Activated CD4-positive, alpha-beta T cell treated with anti-CD3 and anti-CD28 coated beads, Interleukin-2, amount 50 U/mL, for 16 hours (primary cell): ENCODE data around the gene DHRS13.
"Not testable (repeated sequence)": the region's sequence is repeated elsewhere in the genome, so short reads cannot be mapped to it uniquely, and the experiment has no call there.

Source experiments
- DNase-seq: peaks from one replicate; pipeline ENCODE4 v3.0.0-alpha.2; 2020

The DHRS13 gene

GRCh38 chr17:28881533-28882056 is 21.3 kb downstream of the DHRS13 start:
- DNase-seq, result no peak

GRCh38 chr17:28880572-28880945 is 22.3 kb downstream of the DHRS13 start:
- no peak for DNase-seq

DNA sequence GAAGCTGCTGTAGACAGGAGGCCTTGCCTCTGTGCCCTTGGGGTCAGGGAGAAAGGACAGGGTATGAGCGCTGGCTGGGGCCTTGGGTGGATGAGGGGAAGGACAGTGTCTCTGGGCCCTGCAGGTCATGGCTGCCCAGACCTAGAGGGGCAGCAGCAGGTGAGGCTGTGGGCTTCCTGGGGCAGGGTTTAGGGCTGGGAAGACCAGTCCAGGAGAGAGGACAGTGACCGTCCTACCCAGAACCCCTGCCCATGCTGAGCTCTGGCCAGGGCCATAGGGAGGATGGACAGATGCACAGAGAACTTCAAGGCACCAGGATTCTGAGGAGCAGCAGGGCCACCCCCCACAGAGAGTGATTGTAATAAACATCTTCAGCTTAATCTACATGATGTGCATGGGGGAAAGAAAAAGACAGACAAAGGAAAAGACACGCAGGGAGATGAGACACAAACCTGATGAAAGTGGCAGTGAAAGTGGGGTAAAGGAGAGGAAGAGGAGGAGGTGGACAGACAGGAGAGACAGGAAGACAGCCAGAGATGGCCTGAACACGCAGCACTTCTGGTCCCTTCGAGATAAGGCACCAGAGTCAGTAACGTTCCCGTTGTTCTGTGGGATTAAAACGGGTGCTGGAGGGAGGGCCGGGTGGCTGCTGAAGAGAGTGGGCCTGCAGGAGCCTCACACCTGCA is 22.9 kb downstream of the DHRS13 start:
- no peak for DNase-seq

DNA sequence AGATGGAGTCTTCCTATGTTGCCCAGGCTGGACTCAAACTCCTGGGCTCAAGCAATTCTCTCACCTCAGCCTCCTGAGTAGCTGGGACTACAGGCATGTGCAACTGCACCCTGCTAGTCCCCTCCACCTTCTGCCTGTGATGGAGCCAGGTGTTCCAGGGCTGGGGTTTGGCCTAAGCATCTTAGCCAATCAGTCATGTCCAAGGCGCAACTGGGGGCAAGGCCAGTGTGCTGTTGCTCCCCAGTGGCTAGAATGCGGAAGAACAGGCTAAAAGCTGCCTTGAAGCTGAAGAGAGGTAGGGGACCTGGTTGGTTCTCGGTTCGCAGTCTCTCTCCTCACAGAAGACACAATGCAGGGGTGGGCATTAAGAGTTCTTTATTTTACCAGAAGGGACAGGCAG is 23.9 kb downstream of the DHRS13 start:
- no peak for DNase-seq

DNA sequence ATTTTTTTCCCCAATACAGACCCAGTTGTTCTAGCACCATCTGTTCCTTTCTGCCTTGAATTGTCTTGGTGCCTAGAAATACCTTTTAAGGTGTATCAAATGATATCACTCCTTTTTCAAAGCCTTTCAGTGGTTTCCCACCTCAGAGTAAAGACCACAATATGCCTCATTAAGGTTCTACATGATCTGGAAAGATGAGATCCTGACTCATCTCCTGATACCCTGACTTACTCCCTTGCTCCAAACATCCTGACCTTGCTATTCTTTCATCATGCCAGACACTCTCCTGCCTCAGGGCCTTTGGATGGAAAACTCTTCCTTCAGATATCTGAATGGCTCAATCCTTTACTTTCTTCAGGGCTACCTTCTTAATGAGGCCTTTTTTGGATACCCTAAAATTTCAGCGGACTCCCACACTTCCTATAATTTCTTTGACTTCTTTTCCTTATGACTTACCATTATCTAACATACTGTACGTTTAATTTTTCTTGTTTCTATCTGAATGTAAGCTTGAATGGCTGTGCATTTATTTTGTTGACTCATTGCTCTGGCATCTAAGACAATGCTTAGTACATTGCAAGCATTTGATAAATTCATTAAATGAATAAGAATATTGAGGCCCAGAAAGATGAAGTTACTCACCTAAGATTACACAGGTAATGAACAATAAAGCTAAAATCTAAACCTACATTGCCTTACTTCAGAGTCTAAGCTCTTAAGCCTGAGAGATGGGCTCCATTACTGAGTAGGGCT is 24.5 kb downstream of the DHRS13 start:
- no peak for DNase-seq

DNA sequence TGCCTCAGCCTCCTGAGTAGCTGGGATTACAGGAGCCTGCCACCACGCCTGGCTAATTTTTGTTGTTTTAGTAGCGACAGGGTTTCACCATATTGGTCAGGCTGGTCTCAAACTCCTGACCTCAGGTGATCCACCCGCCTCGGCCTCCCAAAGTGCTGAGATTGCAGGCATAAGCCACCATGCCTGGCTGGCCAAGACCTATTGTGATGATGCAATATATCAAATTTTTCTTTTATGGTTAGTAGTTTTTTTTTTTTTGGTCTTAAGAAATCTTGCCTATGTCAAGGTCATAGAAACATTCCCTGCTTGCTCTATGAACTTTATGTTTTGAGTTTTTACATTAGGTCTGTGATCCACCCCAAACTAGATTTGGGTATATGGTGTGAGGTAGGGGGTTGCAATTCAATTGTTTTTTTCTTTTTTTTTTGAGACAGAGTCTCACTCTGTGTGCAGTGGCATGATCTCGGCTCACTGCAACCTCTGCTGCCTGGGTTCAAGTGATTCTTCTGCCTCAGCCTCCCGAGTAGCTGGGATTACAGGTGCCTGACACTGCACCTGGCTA is 25.6 kb downstream of the DHRS13 start:
- not testable (repeated sequence) for DNase-seq

GRCh38 chr17:28875848-28876550 is 26.9 kb downstream of the DHRS13 start:
- DNase-seq, result peak; percentile 43

DNA sequence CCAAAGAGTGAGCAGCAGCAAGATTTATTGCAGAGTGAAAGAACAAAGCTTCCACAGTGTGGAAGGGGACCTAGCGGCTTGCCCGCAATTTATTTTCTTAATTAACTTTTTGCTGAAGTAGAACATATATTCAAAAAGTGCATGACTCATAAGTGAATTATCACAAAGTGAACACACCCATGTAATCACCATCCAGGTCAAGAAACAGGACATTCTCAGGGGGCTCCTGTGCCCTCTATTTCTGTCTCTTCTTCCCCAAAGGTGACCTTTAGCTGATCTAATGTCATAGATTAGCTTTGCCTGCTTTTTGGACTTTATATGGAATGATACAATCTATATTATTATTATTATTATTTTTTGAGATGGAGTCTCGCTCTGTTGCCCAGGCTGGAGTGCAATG is 28.1 kb downstream of the DHRS13 start:
- no peak for DNase-seq

GRCh38 chr17:28873839-28874238 is 29.0 kb downstream of the DHRS13 start:
- no peak for DNase-seq

DNA sequence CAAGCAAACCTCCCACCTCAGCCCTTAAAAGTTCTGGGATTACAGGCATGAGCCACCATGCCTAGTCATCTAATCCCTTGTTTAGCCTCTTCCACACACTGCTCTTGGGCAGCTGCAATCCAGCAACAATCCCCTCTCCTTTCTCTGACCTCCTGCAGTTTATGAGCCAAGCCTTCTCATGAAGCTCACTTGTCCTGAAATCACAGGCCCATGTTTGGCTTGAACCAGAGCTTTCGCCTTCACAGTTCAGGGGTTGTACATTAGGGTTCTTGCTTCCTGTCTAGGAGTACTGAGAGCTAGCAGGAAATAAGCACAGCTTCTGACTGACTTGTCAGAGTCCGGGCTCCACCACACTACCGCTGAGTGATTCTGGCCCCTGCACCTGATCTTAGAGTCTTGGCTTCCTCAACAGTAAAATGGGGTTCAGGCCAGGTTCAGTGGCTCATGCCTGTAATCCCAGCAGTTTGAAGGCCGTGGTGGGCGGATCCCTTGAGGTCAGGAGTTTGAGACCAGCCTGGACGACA is 31.8 kb downstream of the DHRS13 start:
- peak; percentile 77 for DNase-seq

- DNase-seq, result no peak
These were observed 35.6 kb downstream of the DHRS13 start for GRCh38 chr17:28867276-28867675.

GRCh38 chr17:28865946-28866752 is 36.7 kb downstream of the DHRS13 start:
- no peak for DNase-seq

GRCh38 chr17:28864991-28865849 is 37.7 kb downstream of the DHRS13 start:
- DNase-seq, result no peak

GRCh38 chr17:28863953-28864352 is 38.9 kb downstream of the DHRS13 start:
- no peak for DNase-seq

- DNase-seq, result no peak
These were observed 40.3 kb downstream of the DHRS13 start for GRCh38 chr17:28862561-28862960.

GRCh38 chr17:28861393-28862203 is 41.3 kb downstream of the DHRS13 start:
- DNase-seq, result no peak

DNA sequence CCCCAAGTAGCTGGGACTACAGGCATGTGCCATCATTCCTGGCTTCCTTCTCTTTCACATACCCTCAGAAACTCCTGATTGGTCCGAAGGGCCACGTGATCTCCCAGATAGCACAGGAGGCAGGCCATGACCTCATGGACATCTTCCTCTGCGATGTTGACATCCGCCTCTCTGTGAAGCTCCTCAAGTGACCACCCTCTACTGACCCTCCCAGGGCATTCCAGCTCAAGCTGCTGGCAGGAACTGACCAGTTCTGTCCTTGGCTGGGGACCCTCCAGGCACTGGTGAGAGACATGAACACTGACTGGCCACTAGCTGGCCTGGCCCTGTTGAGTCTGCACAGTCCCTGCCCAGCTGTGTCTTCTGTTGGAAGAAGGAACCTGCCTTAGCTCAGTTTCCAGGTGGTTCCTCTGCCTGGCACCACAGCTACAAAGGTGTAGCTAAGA is 42.5 kb downstream of the DHRS13 start:
- no peak for DNase-seq

GRCh38 chr17:28858801-28859355 is 44.0 kb downstream of the DHRS13 start:
- DNase-seq, result no peak

DNA sequence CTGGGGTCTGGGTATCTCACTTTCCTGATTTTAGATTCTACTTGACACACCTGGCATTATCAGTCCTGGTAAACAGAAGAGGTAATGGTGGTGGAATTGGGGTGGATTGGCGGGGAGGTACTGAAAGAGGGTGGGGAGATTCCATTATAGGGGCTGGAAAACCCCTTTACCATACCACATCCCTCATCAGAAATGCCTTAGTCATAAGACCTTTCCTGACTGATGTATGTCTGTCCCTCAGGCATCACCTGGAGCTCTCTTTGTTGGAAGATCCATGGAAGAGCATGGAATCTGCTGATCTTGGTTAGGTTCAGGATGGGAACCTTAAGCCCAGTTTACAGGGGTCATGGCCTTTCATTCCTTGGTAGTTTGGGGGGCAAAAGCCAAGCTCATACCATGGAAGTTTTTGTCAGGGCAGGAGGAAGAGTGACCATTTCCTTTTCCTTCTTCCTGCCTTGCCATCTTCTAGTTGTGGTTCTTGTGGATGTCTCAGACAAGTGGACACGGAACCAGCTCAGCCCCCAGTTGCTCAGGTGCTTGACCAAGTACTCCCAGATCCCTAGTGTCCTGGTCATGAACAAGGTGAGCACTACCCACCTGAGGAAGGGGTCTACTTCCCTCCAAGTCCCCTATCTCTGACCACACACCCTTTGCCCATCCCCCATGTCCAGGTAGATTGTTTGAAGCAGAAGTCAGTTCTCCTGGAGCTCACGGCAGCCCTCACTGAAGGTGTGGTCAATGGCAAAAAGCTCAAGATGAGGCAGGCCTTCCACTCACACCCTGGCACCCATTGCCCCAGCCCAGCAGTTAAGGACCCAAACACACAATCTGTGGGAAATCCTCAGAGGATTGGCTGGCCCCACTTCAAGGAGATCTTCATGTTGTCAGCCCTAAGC is 44.7 kb downstream of the DHRS13 start:
- no peak for DNase-seq
